GM10266 (cell line): Measurements from ENCODE around the gene IZUMO2.

Source experiments
- DNase-seq: peaks from one replicate; pipeline ENCODE4 v3.0.0; 2012; ENCODE audit errors: extremely low spot score
- TF ChIP-seq, protein P1 (sequence below): IDR thresholded peaks from 2 replicates; pipeline ENCODE4 v1.5.1; 2012; ENCODE audit warnings: mild to moderate bottlenecking, low read depth; ENCODE audit not compliant: control insufficient read depth, insufficient read depth; ENCODE audit errors: missing control alignments

IZUMO2 gene

DNA sequence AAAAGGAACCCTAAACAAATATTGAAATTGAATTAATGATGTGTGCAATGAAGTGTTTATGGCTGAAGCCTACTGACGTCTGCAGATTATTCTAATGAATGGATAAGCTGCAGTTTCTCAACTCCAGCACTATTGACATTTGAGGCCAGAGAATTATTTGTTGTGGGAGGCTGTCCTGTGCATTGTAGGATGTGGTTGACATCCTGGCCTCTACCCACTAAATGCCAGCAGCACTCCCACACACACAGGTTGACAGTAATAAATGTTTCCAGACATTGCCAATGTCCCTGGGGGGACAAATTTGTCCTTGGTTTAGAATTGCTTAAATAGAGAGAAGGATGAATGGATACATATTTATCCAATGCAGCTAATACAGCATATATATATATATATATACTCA is 21.1 kb upstream of the IZUMO2 start:
- no peak for DNase-seq
- TF ChIP-seq, protein P1, sequence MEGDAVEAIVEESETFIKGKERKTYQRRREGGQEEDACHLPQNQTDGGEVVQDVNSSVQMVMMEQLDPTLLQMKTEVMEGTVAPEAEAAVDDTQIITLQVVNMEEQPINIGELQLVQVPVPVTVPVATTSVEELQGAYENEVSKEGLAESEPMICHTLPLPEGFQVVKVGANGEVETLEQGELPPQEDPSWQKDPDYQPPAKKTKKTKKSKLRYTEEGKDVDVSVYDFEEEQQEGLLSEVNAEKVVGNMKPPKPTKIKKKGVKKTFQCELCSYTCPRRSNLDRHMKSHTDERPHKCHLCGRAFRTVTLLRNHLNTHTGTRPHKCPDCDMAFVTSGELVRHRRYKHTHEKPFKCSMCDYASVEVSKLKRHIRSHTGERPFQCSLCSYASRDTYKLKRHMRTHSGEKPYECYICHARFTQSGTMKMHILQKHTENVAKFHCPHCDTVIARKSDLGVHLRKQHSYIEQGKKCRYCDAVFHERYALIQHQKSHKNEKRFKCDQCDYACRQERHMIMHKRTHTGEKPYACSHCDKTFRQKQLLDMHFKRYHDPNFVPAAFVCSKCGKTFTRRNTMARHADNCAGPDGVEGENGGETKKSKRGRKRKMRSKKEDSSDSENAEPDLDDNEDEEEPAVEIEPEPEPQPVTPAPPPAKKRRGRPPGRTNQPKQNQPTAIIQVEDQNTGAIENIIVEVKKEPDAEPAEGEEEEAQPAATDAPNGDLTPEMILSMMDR: no peak

DNA sequence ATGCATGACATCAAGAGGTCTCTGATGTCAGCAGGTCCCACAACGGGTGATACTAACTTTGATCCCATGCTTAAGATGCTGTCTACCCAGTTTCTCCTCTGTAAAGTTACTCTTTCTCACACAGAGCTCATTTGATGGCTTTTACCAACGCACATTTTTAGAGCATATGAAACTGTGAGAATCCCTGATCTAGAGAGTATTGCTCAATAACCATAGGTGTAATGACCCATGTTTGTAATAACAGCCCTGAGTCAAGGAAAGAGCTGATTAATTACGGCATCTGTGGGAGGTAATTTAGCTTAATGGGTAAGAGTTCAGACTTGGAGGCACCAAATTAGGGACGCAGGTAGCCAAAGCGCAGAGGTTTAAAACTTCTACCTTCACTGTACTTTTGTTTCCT is 18.0 kb upstream of the IZUMO2 start:
- TF ChIP-seq, protein P1: no peak

DNA sequence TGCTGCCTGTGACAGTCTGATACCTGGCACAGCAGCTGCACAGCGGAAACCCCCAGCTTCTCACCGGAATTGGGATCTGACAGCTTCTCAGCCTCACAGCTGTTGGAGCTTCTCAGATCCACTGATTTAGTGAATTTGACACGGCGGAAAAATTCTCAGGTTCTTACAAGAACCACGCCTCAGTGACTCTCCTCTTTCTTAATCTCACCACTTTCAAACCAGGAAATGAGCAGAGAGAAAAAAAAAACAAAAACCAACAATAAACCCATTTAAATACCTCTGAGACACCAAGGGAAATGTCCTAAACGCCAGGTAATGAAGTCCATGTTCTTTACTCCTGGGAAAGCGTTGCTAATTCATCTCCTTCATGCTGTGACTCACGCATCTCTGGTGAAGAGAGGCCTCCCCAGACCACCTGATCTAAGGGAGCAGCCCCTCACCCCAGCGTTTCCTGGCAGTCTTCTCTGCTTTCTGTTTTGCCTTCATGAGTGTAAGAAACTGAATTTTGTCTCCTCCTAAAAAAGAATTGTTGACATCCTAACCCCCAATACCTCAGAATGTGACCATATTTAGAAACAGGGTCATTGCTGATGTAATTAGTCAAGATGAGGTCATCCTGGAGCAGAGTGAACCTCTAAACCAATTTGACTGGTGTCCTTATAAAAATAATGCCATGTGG is 15.9 kb upstream of the IZUMO2 start:
- DNase-seq: no peak

More for the DNA sequence above, 18.0 kb upstream of the IZUMO2 start:
- DNase-seq: no peak

DNA sequence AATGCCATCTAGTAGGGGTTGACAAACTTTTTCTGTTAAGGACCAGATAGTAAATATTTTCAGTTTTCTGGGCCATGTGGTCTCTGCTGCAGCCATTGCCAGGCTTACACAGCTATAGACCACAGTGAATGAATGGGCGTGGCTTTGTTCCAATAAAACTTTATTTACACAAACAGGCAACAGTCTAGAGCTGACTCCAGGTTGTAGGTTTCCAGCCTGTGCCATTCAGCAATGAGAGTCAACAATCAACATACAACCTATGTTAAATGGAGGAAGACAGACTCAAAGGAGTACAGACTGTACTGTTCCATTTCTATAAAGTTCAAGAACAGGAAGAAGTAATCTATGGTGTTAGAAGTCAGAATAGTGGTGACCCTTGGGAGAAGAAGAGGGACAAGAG is 15.2 kb upstream of the IZUMO2 start:
- TF ChIP-seq, protein P1: no peak
- DNase-seq: no peak

More for the DNA sequence above, 15.9 kb upstream of the IZUMO2 start:
- TF ChIP-seq, protein P1: no peak

DNA sequence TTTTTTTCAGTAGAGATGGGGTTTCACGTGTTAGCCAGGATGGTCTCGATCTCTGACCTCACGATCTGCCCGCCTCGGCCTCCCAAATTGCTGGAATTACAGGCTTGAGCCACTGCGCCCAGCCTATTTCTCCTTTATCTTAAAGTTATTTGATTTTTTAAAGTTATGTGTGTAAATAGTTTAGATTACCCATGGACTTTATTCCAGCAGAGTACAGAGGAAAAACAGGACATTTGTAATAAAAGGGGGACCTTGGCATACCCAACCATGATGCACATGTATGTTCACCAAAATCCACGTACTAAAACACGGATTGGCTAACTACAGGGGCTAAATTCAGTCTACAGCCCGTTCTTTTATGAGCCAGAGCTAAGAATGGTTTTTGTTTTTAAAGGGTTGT is 13.7 kb upstream of the IZUMO2 start:
- no peak for DNase-seq
- TF ChIP-seq, protein P1: no peak

DNA sequence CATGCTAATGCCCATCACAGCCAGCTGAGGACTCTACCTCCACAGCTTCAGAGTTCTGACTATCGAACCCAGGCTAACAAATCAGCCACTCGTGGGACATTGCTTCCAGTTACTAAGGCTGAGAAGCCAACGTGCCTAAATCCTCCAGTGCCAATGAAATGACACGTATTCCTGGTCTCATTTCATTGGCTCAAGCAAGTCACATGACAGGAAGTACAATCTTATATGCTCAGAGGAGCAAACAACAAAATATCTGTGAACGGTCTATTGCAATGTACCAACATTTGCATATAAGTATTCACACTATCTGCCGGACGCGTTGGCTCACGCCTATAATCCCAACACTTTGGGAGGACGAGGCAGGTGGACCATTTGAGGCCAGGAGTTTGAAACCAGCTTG is 12.8 kb upstream of the IZUMO2 start:
- TF ChIP-seq, protein P1: no peak
- DNase-seq: no peak

DNA sequence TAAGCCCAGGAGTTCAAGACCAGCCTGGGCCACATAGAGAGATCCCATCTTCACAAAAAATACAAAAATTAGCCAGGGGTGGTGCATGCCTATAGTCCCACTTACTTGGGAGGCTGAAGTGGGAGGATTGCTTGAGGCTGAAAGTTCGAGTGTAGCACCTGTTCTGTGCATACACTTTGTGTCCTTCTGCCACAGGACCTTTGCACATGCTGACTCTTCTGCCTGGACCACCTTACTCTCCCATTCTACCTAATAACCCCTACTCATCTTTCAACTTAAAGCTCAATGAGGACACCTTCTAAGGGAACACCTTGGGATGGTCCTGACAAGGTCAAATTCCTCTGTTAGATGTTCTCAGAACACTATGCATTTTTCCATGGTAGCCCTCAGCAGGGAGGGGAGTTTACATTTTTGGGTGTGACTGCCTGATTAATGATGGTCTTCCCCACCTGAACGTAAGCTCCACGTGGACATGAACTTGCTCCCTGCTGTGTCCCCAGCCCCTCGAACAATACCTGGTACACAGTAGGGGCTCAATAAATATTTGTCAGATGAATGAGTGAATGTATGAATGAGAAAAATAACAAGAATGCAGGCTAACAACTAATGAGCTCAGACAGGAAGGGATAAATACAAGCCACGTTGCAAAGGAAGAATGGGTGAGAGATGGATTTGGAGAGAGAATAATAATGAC is 11.2 kb upstream of the IZUMO2 start:
- no peak for DNase-seq
- TF ChIP-seq, protein P1: no peak
